Measurements from ENCODE around the gene ZNF716.
"Not testable (repeated sequence)": the region's sequence is repeated elsewhere in the genome, so short reads cannot be mapped to it uniquely, and the experiment has no call there.

ZNF716 gene

GRCh38 chr7:57449904-57450303 lies at the start of gene ZNF716:
TSS of gene ZNF716 (plus strand) at chr7:57450177. CDS start at chr7:57450289, 112 bp downstream.
- DNase-seq (ENCODE audit: low spot score): no peak

- no peak for DNase-seq (ENCODE audit: low spot score)
Measured at GRCh38 chr7:57400531-57401155, 49.3 kb upstream of the ZNF716 start.

- not testable (repeated sequence) for DNase-seq (ENCODE audit: low spot score)
Measured at GRCh38 chr7:57403051-57403450, 46.9 kb upstream of the ZNF716 start.

- DNase-seq (ENCODE audit: low spot score): no peak
Measured at GRCh38 chr7:57403601-57404342, 46.2 kb upstream of the ZNF716 start.

GRCh38 chr7:57404343-57404966 lies 45.5 kb upstream of the ZNF716 start:
- DNase-seq (ENCODE audit: low spot score): no peak

GRCh38 chr7:57404967-57405421 lies 45.0 kb upstream of the ZNF716 start:
- no peak for DNase-seq (ENCODE audit: low spot score)

GRCh38 chr7:57407125-57407524 lies 42.9 kb upstream of the ZNF716 start:
- no peak for DNase-seq (ENCODE audit: low spot score)

- no peak for DNase-seq (ENCODE audit: low spot score)
Measured at GRCh38 chr7:57412168-57412567, 37.8 kb upstream of the ZNF716 start.

- DNase-seq (ENCODE audit: low spot score): no peak
Measured at GRCh38 chr7:57412618-57413017, 37.4 kb upstream of the ZNF716 start.

- no peak for DNase-seq (ENCODE audit: low spot score)
Measured at GRCh38 chr7:57413529-57414398, 36.2 kb upstream of the ZNF716 start.

GRCh38 chr7:57414415-57414814 lies 35.6 kb upstream of the ZNF716 start:
- no peak for DNase-seq (ENCODE audit: low spot score)

GRCh38 chr7:57414852-57415251 lies 35.1 kb upstream of the ZNF716 start:
- DNase-seq (ENCODE audit: low spot score): no peak

- DNase-seq (ENCODE audit: low spot score): no peak
Measured at GRCh38 chr7:57415326-57415725, 34.7 kb upstream of the ZNF716 start.

- DNase-seq (ENCODE audit: low spot score): no peak
Measured at GRCh38 chr7:57415730-57416129, 34.2 kb upstream of the ZNF716 start.

GRCh38 chr7:57416601-57417358 lies 33.2 kb upstream of the ZNF716 start:
- no peak for DNase-seq (ENCODE audit: low spot score)

- DNase-seq (ENCODE audit: low spot score): no peak
Measured at GRCh38 chr7:57417736-57418135, 32.2 kb upstream of the ZNF716 start.

- no peak for DNase-seq (ENCODE audit: low spot score)
Measured at GRCh38 chr7:57423768-57424167, 26.2 kb upstream of the ZNF716 start.

GRCh38 chr7:57424515-57425238 lies 25.3 kb upstream of the ZNF716 start:
- no peak for DNase-seq (ENCODE audit: low spot score)

GRCh38 chr7:57425239-57425944 lies 24.6 kb upstream of the ZNF716 start:
- DNase-seq (ENCODE audit: low spot score): no peak

GRCh38 chr7:57425969-57426628 lies 23.9 kb upstream of the ZNF716 start:
- no peak for DNase-seq (ENCODE audit: low spot score)
